Progenitor cell of endocrine pancreas (in vitro differentiated cells): ENCODE measurements around the gene BOC. TPM values are rescaled to one million over a fixed set of nuclear protein-coding genes. Genes with fewer than 3 reads are reported as not detected.

Experiments used
- DNase-seq: peaks from one replicate; pipeline ENCODE4 v3.0.0; 2021; ENCODE audit warnings: low spot score; ENCODE audit not compliant: unreplicated experiment
- H3K27ac Mint-ChIP-seq: 2 replicates; pipeline ENCODE4 v1.8.0; 2021; ENCODE audit warnings: mild to moderate bottlenecking, moderate library complexity, mixed read lengths
- H3K27me3 Mint-ChIP-seq: 2 replicates; pipeline ENCODE4 v1.8.0; 2021; ENCODE audit warnings: mixed read lengths
- H3K36me3 Mint-ChIP-seq: 2 replicates; pipeline ENCODE4 v1.8.0; 2022; ENCODE audit warnings: mixed read lengths; ENCODE audit not compliant: insufficient read depth
- H3K4me1 Mint-ChIP-seq: 2 replicates; pipeline ENCODE4 v1.8.0; 2021; ENCODE audit warnings: low read depth, mixed read lengths
- H3K4me3 Mint-ChIP-seq: 2 replicates; pipeline ENCODE4 v1.8.0; 2021; ENCODE audit warnings: low read depth, mild to moderate bottlenecking, moderate library complexity, mixed read lengths
- H3K9me3 Mint-ChIP-seq: 2 replicates; pipeline ENCODE4 v1.8.0; 2021; ENCODE audit warnings: low read depth, mixed read lengths
- total RNA-seq: library from RNA; stranded (reverse); gene quantifications from 2 replicates; pipeline ENCODE4 v1.2.1, GENCODE V29; 2021
- TF ChIP-seq, protein P1 (sequence below): fragments of 200-600 bp; sonication (generic); IDR thresholded peaks from one replicate; pipeline ENCODE4 v1.5.0; 2021; ENCODE audit warnings: antibody characterized with exemption, mild to moderate bottlenecking; ENCODE audit not compliant: unreplicated experiment

Gene BOC
- total RNA-seq, 1 donor from 2014 or later, result 10.8 TPM

DNA sequence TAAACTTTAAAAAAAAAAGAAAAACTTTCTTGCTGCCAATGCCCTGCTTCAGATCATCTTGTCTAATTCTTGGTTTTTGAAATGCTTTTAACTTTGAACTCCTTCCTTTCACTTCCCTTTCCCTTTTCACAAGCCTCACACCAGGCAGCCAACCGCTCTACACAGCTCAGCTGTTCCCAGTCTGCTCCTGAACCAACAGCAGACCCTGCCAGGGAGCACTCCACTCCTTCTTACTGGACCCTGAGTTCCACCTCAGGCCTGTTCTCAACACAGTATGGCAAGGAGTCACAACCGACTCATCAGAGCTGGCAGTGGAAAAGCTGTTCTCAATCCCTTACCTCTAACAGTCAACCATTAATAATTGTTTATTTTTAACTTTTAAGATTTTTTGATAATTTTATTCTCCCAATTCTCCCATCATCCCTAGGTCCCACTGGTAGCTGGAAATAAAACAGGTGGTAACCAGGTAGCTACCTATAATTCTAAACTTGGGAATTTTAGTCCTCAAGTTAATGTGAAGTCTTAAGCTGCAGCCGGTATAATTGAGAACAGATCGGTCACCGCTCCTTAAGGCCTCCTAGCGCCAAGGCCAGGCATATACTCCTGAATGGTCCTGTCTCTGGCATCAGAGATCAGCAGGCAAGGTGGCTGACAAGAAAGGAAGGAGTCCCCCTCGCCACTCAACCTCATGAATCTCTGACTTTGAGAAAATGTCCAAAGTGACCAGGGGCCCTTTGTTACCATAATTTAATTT, 43.9 kb downstream of the BOC start:
- H3K36me3 Mint-ChIP-seq, result no peaks in the 10 kb centered on the region
- H3K9me3 Mint-ChIP-seq, result no peaks in the 10 kb centered on the region
- H3K4me3 Mint-ChIP-seq, result no peak overlapping the region
- TF ChIP-seq, protein P1, sequence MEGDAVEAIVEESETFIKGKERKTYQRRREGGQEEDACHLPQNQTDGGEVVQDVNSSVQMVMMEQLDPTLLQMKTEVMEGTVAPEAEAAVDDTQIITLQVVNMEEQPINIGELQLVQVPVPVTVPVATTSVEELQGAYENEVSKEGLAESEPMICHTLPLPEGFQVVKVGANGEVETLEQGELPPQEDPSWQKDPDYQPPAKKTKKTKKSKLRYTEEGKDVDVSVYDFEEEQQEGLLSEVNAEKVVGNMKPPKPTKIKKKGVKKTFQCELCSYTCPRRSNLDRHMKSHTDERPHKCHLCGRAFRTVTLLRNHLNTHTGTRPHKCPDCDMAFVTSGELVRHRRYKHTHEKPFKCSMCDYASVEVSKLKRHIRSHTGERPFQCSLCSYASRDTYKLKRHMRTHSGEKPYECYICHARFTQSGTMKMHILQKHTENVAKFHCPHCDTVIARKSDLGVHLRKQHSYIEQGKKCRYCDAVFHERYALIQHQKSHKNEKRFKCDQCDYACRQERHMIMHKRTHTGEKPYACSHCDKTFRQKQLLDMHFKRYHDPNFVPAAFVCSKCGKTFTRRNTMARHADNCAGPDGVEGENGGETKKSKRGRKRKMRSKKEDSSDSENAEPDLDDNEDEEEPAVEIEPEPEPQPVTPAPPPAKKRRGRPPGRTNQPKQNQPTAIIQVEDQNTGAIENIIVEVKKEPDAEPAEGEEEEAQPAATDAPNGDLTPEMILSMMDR, result peak; percentile 33
- DNase-seq, result no peak
- no peak overlapping the region for H3K27ac Mint-ChIP-seq
- H3K27me3 Mint-ChIP-seq, result peaks cover 6% of the 10 kb centered on the region
- H3K4me1 Mint-ChIP-seq, result no peaks in the 10 kb centered on the region

DNA sequence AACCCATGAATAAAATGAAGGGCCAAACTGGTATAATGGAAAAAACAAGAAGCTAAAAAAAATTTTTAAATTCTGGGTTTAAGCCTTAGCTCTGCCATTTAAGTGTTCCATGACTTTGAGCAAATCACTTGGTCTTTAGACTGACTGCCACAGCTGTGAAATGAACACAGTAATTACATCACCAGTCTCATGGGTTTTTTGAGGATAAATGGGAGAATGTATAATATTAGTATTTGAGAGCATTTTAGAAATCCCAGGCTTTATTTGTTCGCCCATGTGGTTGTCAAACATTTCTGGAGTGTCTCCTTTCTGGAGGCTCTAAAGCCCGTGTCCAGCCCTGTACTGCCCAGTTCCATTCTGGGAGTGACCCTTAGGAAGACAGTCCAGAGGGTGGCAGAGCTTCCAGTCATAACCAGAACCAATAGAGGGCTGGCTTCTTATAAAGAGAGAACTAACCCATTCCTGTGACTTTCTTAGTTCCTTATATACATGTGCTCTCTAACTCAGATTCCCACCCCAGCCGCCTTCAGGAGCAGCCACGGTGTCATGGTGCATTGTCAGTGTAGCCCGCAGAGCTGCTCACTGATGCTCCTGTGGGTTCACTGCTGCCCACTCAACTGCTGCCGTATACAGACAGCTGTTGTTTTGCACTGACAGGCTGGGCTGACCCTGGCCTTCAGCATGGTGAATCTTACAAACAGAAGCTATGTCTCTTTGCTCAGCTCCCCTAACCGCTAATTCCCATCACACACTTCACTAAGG, 44.7 kb downstream of the BOC start:
- TF ChIP-seq, protein P1, result no peak
- Mint-ChIP-seq H3K4me3 (no peak overlapping the region), H3K36me3 (peaks cover under 1% of the 10 kb centered on the region), H3K9me3 (no peaks in the 10 kb centered on the region), H3K27ac (no peak overlapping the region), H3K27me3 (peaks cover 6% of the 10 kb centered on the region), H3K4me1 (no peaks in the 10 kb centered on the region)
- no peak for DNase-seq

DNA sequence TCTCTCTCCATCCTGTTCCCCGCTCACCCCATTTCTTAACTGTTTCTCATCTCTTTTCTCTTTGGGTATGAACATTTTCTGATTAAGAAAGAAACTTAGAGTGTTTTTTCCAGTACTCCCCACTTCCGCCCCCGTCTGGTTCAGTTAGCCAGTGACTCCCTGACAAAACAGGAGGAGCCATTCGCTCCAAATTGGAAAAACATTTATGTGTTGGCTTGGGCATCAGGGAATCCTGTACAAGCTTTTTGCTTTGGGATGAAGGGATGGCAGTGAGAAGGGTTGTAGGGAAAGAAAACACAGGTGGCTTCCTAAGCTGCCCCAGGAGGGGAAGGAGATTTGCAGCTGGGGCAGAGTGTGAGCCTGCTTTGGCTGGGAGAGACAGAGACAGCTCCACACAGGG, 47.0 kb downstream of the BOC start:
- TF ChIP-seq, protein P1, result no peak
- Mint-ChIP-seq H3K4me3 (no peak overlapping the region), H3K27me3 (peaks cover 6% of the 10 kb centered on the region), H3K4me1 (peaks cover 11% of the 10 kb centered on the region), H3K36me3 (peaks cover 3% of the 10 kb centered on the region), H3K9me3 (no peaks in the 10 kb centered on the region), H3K27ac (peak overlapping the region; percentile 82)
- DNase-seq, result no peak

DNA sequence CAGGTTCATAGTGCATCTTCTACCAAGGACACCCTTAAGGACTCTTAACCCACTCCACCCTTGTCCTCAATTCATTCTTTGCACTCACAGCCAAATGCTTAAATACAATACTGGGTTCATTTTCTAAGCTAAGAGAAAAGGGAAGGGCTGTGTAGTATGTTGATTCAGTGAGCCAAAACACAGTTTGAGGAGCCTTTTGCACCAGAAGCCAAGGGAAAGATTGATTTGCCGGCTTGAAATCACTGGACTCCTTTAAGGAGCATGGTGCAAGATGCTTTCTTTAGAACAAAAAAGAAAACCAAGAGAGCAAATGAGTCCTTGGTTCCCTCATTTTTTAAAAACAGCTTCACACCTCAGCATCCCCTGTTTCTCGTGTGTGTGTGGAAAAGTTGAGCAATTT, 47.8 kb downstream of the BOC start:
- Mint-ChIP-seq H3K4me1 (peaks cover 17% of the 10 kb centered on the region), H3K27ac (no peak overlapping the region), H3K27me3 (peaks cover 6% of the 10 kb centered on the region), H3K36me3 (peaks cover 3% of the 10 kb centered on the region), H3K4me3 (no peak overlapping the region), H3K9me3 (no peaks in the 10 kb centered on the region)
- no peak for DNase-seq
- TF ChIP-seq, protein P1, result no peak

DNA sequence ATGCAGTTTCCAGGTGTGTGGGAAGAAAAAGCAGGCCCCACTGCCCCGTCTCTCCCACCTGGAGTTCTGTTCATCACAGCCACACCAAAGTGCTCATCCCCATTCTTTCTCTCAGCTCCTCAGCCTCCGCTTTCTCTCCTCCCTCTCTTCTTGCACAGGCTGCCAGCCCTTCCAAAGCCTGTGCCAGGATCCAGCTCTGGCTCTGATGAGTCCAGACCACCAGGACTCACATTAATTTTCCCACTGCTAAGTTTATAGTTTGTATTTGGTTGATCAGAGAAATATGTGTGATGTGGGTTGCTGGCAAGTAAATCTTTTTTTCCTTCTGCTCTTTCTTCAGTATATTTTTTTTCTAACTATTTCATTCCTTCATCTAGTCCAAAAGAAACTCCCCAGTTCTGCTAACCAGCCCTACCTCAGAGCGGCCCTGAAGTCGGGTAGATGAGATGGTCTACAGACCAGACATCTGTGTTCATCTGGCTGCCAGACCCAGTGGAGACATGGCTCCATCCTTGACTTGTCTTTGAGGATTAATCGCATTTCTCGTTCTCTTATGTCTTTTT, 49.8 kb downstream of the BOC start:
- DNase-seq, result no peak
- Mint-ChIP-seq H3K27ac (no peak overlapping the region), H3K9me3 (no peaks in the 10 kb centered on the region), H3K27me3 (peaks cover 6% of the 10 kb centered on the region), H3K4me3 (no peak overlapping the region), H3K4me1 (peaks cover 32% of the 10 kb centered on the region), H3K36me3 (peaks cover 3% of the 10 kb centered on the region)
- TF ChIP-seq, protein P1, result no peak
